GM19452 (cell line): Measurements from ENCODE around the gene THAP4.
A peak's percentile ranks its signal among the peaks of the same experiment; 100 is the strongest.
"Not testable (repeated sequence)": the region's sequence is repeated elsewhere in the genome, so short reads cannot be mapped to it uniquely, and the experiment has no call there.

Experiments used
- ATAC-seq: cut with Tn5 transposase; IDR thresholded peaks from one replicate; pipeline ENCODE4 v1.9.1; 2021; ENCODE audit not compliant: unreplicated experiment

Gene THAP4

GRCh38 chr2:241613017-241613780 is 23.8 kb downstream of the THAP4 start:
- no peak for ATAC-seq

- no peak for ATAC-seq
Measured at GRCh38 chr2:241612156-241613016, 24.6 kb downstream of the THAP4 start.

- ATAC-seq, result no peak
Measured at GRCh38 chr2:241611062-241611461, 25.9 kb downstream of the THAP4 start.

GRCh38 chr2:241609859-241610793 is 26.8 kb downstream of the THAP4 start:
- peak; percentile 96 for ATAC-seq

- no peak for ATAC-seq
Measured at GRCh38 chr2:241608881-241609280, 28.1 kb downstream of the THAP4 start.

GRCh38 chr2:241607162-241607885 is 29.6 kb downstream of the THAP4 start:
- ATAC-seq, result no peak

GRCh38 chr2:241606186-241606585 is 30.8 kb downstream of the THAP4 start:
- no peak for ATAC-seq

- ATAC-seq, result no peak
Measured at GRCh38 chr2:241603686-241604085, 33.3 kb downstream of the THAP4 start.

GRCh38 chr2:241602720-241603119 is 34.2 kb downstream of the THAP4 start:
- no peak for ATAC-seq

GRCh38 chr2:241601841-241602240 is 35.1 kb downstream of the THAP4 start:
- ATAC-seq, result no peak

- no peak for ATAC-seq
Measured at GRCh38 chr2:241599615-241600014, 37.3 kb downstream of the THAP4 start.

- ATAC-seq, result no peak
Measured at GRCh38 chr2:241598487-241598886, 38.5 kb downstream of the THAP4 start.

- ATAC-seq, result no peak
Measured at GRCh38 chr2:241598061-241598460, 38.9 kb downstream of the THAP4 start.

GRCh38 chr2:241597561-241597960 is 39.4 kb downstream of the THAP4 start:
- ATAC-seq, result no peak

- ATAC-seq, result no peak
Measured at GRCh38 chr2:241595600-241596140, 41.3 kb downstream of the THAP4 start.

- ATAC-seq, result no peak
Measured at GRCh38 chr2:241593271-241593670, 43.7 kb downstream of the THAP4 start.

- ATAC-seq, result no peak
Measured at GRCh38 chr2:241592126-241592845, 44.7 kb downstream of the THAP4 start.

GRCh38 chr2:241590496-241591455 is 46.2 kb downstream of the THAP4 start:
- ATAC-seq, result not testable (repeated sequence)
